PC-9 (cell line): ENCODE data around the gene ELN.

ENCODE experiments used
- CTCF ChIP-seq: fragments of 200-600 bp; sonication (generic); conservative IDR thresholded peaks from 2 replicates; pipeline ENCODE4 v1.6.1; 2017; ENCODE audit warnings: mixed run types, antibody characterized with exemption, mild to moderate bottlenecking, moderate library complexity
- EZH2 ChIP-seq: fragments of 200-600 bp; sonication (generic); IDR thresholded peaks from 2 replicates; pipeline ENCODE4 v1.8.0; 2017; ENCODE audit warnings: antibody characterized with exemption, low read depth

DNA sequence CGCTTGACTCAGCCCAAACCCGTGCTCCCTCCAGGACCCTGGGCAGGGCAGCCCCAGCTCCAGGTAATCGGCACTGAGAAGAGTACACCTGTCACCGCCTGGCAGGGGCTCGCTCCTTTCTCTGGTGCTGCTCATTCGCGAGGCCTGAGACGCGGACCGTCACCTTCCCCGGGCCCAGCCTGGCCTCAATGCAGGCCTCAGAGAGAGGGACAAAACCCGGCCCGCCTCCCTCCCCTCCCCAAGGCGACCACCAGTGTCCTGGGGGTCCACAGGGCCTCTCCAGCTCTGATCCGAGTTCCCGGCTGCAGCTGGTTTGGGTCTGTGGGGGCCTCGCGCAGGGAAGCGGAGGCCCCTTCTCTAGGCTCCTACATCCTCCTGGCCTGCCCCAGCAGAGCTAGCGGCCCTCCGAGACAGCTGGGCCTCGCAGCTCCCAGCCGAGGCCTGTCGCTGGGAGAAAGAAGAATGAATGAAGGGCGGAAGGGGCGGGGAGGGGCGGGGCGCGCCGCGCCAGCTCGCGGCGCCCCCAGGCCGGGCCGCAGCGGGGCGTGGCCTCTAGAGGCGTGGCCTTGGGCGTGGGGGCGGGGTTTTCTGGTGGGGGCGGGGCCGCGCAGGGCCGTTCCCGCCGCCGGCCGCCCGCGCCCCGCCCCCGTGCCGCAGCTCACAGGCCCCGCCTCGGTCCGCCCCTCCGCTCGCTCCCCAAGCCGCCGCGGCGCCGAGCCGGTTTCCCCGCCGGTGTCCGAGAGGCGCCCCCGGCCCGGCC is 55.3 kb downstream of the ELN start, which contains the start of gene LIMK1:
- no peak for TF ChIP-seq CTCF
- TF ChIP-seq EZH2, result no peak
